ENCODE data around the gene SPEN.

Gene SPEN

GRCh38 chr1:15983275-15983674 is 135.8 kb downstream of the SPEN start:
- no peak for DNase-seq (ENCODE audit: low read depth in 3 of 3)

DNA sequence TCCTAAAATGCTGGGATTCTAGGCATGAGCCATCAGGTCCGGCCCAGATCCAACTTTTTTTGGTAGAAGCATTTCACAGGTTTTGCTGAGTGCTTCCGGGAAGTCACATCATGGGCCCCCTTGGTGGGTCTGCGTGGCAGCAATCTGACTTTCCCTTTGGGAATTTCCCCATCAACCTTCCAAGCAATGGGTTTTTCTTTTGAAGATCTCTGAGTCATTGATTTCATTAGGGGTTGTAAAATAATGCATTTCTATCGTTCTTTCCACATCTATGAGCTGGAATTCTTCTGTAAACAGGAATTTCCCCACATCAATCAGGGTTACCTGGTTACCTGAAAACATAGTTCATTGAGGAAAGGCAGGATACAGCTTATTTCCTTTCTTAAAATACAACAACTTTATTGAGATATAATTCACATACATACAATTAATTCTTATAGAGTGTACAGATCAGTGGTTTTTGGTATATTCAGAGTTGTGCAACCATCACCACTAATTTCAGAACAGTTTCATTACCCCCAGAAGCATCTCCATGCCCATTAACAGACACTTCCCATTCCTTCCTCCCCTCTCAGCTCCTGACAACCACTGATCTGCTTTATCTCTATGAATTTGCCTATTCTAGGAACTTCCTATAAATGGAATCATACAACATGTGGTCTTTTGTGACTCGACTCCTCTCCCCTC is 138.2 kb downstream of the SPEN start:
- no peak for DNase-seq (ENCODE audit: low read depth in 3 of 3)

- no peak for DNase-seq (ENCODE audit: low read depth in 3 of 3)
Measured at GRCh38 chr1:15988856-15989736, 141.6 kb downstream of the SPEN start.

DNA sequence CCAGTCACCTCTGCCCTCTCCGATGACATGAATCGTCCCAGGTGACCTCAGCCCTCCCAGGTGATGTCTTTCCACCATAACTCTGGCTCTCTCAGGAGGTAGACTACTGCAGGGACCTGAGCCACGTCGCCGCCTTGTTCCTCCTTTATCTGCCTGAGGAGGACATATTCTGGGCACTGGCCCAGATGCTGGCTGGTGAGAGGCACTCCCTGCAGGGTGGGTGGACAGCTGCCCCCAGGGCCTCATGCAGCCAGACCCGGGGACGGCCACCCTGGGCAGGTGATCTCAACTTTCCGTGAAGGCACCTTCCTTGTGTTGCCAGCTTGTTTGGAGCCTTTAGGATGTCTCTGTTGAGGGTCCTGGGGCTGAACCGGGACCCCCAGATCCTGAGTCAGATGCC is 142.3 kb downstream of the SPEN start:
- no peak for DNase-seq (ENCODE audit: low read depth in 3 of 3)
